Stimulated activated CD8-positive, alpha-beta memory T cell treated with anti-CD3 and anti-CD28 coated beads, Interleukin-12 subunit alpha, Interleukin-12 subunit beta, amount 100 ng/mL, for 1 hour (primary cell): ENCODE results near the gene TK1.
"Not testable (repeated sequence)": the region's sequence is repeated elsewhere in the genome, so short reads cannot be mapped to it uniquely, and the experiment has no call there.

Source experiments
- DNase-seq: peaks from one replicate; pipeline ENCODE4 v3.0.0-alpha.2; 2020; ENCODE audit warnings: low read depth

The TK1 gene

GRCh38 chr17:78186692-78187595 is at the start of gene TK1, which contains the start of gene AFMID:
TK1 (minus strand) TSS chr17:78187052; CDS start chr17:78186994, 58 bp downstream.
AFMID (plus strand) TSS chr17:78187362; CDS start chr17:78187371, 9 bp downstream.
- peak; percentile 55 for DNase-seq

- no peak for DNase-seq
These were observed 49.0 kb upstream of the TK1 start for GRCh38 chr17:78235885-78236284.

GRCh38 chr17:78235022-78235421 is 48.2 kb upstream of the TK1 start:
- DNase-seq = not testable (repeated sequence)

- DNase-seq = no peak
These were observed 47.5 kb upstream of the TK1 start for GRCh38 chr17:78234261-78234865.

GRCh38 chr17:78233678-78234077 is 46.8 kb upstream of the TK1 start:
- no peak for DNase-seq

- no peak for DNase-seq
These were observed 46.0 kb upstream of the TK1 start for GRCh38 chr17:78232859-78233173.

GRCh38 chr17:78231991-78232858 is 45.4 kb upstream of the TK1 start:
- no peak for DNase-seq

- no peak for DNase-seq
These were observed 44.4 kb upstream of the TK1 start, which contains the start of gene TMEM235 for GRCh38 chr17:78230996-78231935. TMEM235 (plus strand) TSS chr17:78231631; CDS start chr17:78232024, 393 bp downstream.

- no peak for DNase-seq
These were observed 43.6 kb upstream of the TK1 start for GRCh38 chr17:78230252-78230962.

- DNase-seq = no peak
These were observed 41.3 kb upstream of the TK1 start for GRCh38 chr17:78228176-78228575.

- no peak for DNase-seq
These were observed 40.6 kb upstream of the TK1 start for GRCh38 chr17:78227455-78227916.

- no peak for DNase-seq
These were observed 40.1 kb upstream of the TK1 start for GRCh38 chr17:78226759-78227454.

GRCh38 chr17:78226055-78226758 is 39.4 kb upstream of the TK1 start:
- no peak for DNase-seq

- no peak for DNase-seq
These were observed 38.4 kb upstream of the TK1 start for GRCh38 chr17:78225088-78225865.

- no peak for DNase-seq
These were observed 37.6 kb upstream of the TK1 start for GRCh38 chr17:78224231-78225087.

- no peak for DNase-seq
These were observed 36.9 kb upstream of the TK1 start for GRCh38 chr17:78223765-78224164.

GRCh38 chr17:78223061-78223460 is 36.2 kb upstream of the TK1 start:
- DNase-seq = no peak
